Muscle layer of colon (tissue), 2 donors: Measurements from ENCODE around the gene RNF40.

ENCODE experiments used
- H3K27ac ChIP-seq: one replicate; pipeline ENCODE4 v1.7.0; 2013; ENCODE audit warnings: low read depth, mild to moderate bottlenecking, low read length, moderate library complexity
- H3K27me3 ChIP-seq, 2 donors: one replicate each; pipeline ENCODE4 v1.7.0; 2013; ENCODE audit warnings: low read length in 2 of 2, mild to moderate bottlenecking in 2 of 2; ENCODE audit not compliant: insufficient read depth in 2 of 2, control insufficient read depth in 1 of 2
- H3K36me3 ChIP-seq: one replicate; pipeline ENCODE4 v1.7.0; 2013; ENCODE audit warnings: mild to moderate bottlenecking, low read length; ENCODE audit not compliant: insufficient read depth
- H3K4me1 ChIP-seq: one replicate; pipeline ENCODE4 v1.7.0; 2013; ENCODE audit warnings: mild to moderate bottlenecking, low read length; ENCODE audit not compliant: insufficient read depth
- H3K4me3 ChIP-seq, 2 donors: one replicate each; pipeline ENCODE4 v1.7.0; 2013; ENCODE audit warnings: low read length in 2 of 2, low read depth in 1 of 2, mild to moderate bottlenecking in 1 of 2, moderate library complexity in 1 of 2
- H3K9ac ChIP-seq: one replicate; pipeline ENCODE4 v1.7.0; 2013; ENCODE audit warnings: low read length
- H3K9me3 ChIP-seq: one replicate; pipeline ENCODE4 v1.7.0; 2013; ENCODE audit warnings: mild to moderate bottlenecking, low read length
- donor health status: abdominal sarcoma.
- donor health status: Adenocarcinoma of cecum.

RNF40 gene

DNA sequence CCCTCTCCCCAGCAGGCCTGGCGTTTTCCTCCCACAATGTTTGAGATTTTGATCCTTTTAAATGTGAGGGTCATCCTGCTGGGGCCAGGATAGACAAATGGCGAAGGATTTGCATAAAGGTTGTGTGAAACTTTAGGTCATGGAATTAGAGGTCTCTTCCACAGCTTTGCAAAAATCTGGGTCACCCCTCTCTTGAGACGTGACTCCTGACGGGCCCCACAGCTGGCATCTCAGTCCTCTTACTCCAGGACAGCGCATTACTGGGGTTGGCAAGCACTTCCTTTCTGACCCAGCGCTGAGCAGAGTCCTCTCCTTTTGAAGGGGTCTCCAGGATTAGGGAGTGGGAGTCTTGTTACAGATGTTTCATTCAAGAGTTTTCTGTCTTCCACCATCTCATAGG, 17.5 kb downstream of the RNF40 start:
- no peaks in the 10 kb centered on the region for H3K9me3 ChIP-seq
- H3K9ac ChIP-seq: no peak overlapping the region
- no peak overlapping the region for H3K27ac ChIP-seq
- peaks cover 21% of the 10 kb centered on the region for H3K4me1 ChIP-seq
- H3K27me3 ChIP-seq: no peaks in the 10 kb centered on the region
- H3K4me3 ChIP-seq: no peak overlapping the region
- H3K36me3 ChIP-seq: peaks cover 22% of the 10 kb centered on the region

DNA sequence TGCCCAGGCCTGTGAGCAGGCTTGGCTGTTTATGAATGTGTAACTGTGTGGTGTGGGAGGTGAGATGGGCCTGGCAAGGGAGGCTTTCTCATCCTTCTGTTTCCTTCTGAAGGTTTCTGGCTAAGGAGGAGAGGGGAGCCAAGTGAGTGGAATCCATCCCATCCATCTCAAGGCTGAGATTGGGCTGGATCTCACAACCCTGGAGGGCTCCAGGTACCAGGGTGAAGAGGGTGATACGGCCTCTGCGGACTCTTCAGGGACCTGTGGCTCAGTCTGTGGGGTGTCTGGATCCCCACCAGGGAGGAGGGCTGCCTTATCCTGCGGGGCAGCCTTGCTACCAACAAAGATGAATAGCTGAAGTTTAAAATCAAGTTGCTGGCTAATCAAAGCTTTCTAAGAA, 17.9 kb downstream of the RNF40 start:
- H3K9ac ChIP-seq: no peak overlapping the region
- no peak overlapping the region for H3K27ac ChIP-seq
- peaks cover 16% of the 10 kb centered on the region for H3K4me1 ChIP-seq
- peaks cover 22% of the 10 kb centered on the region for H3K36me3 ChIP-seq
- H3K4me3 ChIP-seq: no peak overlapping the region
- H3K27me3 ChIP-seq: no peaks in the 10 kb centered on the region
- H3K9me3 ChIP-seq: no peaks in the 10 kb centered on the region

GRCh38 chr16:30780549-30780948, 18.4 kb downstream of the RNF40 start:
- no peaks in the 10 kb centered on the region for H3K9me3 ChIP-seq
- H3K36me3 ChIP-seq: peaks cover 22% of the 10 kb centered on the region

GRCh38 chr16:30782486-30783279, 20.6 kb downstream of the RNF40 start:
- peaks cover 22% of the 10 kb centered on the region for H3K36me3 ChIP-seq
- H3K27ac ChIP-seq: no peak overlapping the region
- no peaks in the 10 kb centered on the region for H3K27me3 ChIP-seq
- H3K4me1 ChIP-seq: peaks cover 14% of the 10 kb centered on the region
- no peaks in the 10 kb centered on the region for H3K9me3 ChIP-seq
- no peak overlapping the region for H3K4me3 ChIP-seq
- no peak overlapping the region for H3K9ac ChIP-seq

More at GRCh38 chr16:30780549-30780948, 18.4 kb downstream of the RNF40 start:
- Histone ChIP-seq H3K9ac (no peak overlapping the region), H3K4me1 (peaks cover 20% of the 10 kb centered on the region), H3K4me3 (no peak overlapping the region), H3K27me3 (no peaks in the 10 kb centered on the region), H3K27ac (no peak overlapping the region)

DNA sequence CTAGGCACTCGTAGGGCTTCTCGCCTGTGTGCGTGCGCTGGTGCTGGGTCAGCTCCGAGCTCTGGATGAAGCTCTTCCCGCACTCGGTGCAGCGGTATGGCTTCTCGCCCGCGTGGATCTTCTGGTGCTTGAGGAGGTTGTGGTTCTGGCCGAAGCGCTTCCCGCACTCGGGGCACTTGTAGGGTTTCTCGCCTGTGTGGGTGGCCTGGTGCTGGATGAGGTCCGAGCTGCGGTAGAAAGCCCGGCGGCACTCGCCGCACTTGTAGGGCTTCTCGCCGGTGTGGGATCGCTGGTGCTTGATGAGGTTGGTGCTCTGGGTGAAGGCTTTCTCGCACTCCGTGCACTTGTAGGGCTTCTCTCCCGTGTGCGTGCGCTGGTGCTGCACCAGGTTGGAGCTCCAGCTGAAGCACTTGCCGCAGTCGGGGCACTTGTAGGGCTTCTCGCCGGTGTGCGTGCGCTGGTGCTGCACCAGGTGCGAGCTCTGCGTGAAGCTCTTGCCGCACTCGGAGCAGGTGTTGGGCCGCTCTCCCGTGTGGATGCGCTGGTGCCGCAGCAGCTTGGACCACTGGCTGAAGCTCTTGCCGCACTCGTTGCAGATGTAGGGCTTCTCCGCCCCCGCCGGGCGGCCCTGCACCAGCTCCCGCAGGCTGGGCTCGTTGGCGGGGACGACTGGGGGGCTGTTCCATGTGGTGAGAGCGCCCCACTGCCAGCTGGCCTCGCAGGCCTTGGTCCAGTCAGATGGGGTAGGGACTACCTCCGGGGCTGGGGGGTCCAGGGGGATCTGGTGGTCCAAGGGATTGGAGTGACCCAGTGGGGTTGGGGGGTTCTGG, 21.4 kb downstream of the RNF40 start:
- Histone ChIP-seq H3K4me3 (no peak overlapping the region), H3K36me3 (peaks cover 22% of the 10 kb centered on the region), H3K9me3 (no peaks in the 10 kb centered on the region), H3K9ac (no peak overlapping the region), H3K4me1 (peaks cover 18% of the 10 kb centered on the region), H3K27ac (no peak overlapping the region), H3K27me3 (no peaks in the 10 kb centered on the region)

DNA sequence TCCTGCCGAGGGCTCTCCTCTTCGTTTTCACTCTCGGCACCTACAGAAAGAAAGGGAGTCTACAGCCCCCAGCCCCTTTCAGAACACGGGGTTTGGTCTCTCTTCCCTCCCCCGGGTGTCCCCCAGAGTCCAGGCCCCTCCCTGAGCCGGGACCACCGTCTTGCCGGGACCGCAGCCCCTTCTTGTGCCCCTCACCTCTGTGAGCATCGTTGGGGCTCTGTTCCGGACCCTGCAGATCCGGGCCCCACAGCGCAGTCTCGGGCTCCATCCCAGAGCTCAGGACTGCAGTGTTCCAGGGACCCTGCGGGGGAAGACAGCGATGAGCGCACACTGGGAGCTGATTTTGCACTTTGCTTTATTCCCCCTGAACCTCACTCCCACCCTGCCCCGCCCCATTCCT, 22.1 kb downstream of the RNF40 start:
- no peak overlapping the region for H3K27ac ChIP-seq
- no peaks in the 10 kb centered on the region for H3K27me3 ChIP-seq
- H3K36me3 ChIP-seq: peaks cover 22% of the 10 kb centered on the region
- H3K9ac ChIP-seq: no peak overlapping the region
- H3K4me1 ChIP-seq: peaks cover 18% of the 10 kb centered on the region
- no peak overlapping the region for H3K4me3 ChIP-seq
- H3K9me3 ChIP-seq: no peaks in the 10 kb centered on the region

DNA sequence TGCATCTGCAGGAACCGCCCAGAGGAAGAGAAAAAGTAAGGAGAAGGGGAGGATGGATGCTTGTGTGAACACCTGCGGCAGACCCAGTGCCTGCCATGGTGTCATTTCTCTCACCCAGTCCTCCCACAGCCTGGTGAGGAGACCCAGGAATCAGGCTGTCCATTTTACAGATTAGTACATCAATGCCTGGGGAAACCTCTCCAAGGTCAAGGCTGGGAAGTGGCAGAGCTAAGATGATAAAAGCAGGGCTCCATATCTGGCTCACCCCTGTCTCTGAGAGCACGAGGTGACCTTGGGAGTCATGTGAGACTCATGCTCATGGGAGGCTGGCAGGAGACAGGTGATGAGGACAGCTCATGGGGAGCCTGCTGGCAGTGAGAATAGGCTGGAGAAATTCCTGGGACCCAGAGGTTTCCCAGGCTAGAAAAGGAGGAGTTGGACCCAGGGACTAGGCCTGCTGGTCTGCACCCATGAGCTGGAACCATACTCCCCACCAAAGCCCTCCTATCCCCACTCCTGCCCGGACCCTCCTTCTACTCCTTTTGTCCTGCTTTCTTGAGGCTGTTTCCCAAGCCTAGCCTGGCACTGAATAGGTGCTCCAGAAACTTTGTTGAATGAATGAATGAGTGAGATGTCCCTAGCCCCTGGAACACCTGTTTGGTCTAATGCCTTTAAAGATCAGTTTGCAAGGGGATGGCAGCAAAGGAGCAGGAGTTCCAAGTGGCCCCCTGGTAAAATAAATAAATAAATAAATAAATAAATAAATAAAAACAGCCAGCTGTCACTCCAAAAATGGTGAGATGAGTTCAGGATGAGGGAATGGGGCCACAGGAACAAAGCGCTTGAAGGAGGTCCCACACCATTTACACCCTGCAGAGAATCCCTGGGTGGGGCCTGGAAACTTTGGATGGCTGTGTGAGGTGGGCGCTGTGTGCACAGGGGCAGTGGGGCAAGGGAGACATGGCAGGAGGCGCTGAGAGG, 23.3 kb downstream of the RNF40 start:
- H3K27ac ChIP-seq: no peak overlapping the region
- H3K9ac ChIP-seq: peak overlapping the region; percentile 70
- peak overlapping the region; percentile 58 to 85 for H3K4me3 ChIP-seq

GRCh38 chr16:30786115-30786935, 24.2 kb downstream of the RNF40 start:
- H3K9ac ChIP-seq: peak overlapping the region; percentile 70
- no peaks in the 10 kb centered on the region for H3K9me3 ChIP-seq
- peak overlapping the region; percentile 85 to 92 for H3K4me3 ChIP-seq
- peaks cover 18% of the 10 kb centered on the region for H3K4me1 ChIP-seq
- H3K27ac ChIP-seq: peak overlapping the region; percentile 93
- H3K36me3 ChIP-seq: peaks cover 21% of the 10 kb centered on the region
- no peaks in the 10 kb centered on the region for H3K27me3 ChIP-seq

More for the DNA sequence above, 23.3 kb downstream of the RNF40 start:
- H3K9me3 ChIP-seq: no peaks in the 10 kb centered on the region
- peaks cover 18% of the 10 kb centered on the region for H3K4me1 ChIP-seq
- H3K27me3 ChIP-seq: no peaks in the 10 kb centered on the region
- peaks cover 22% of the 10 kb centered on the region for H3K36me3 ChIP-seq

GRCh38 chr16:30786936-30787612, 25.0 kb downstream of the RNF40 start, which contains the start of gene ZNF629:
ZNF629 (minus strand) TSS chr16:30787205; CDS start chr16:30784482, 2,723 bp downstream.
- Histone ChIP-seq H3K4me3 (peak within 1 kb of the TSS; percentile 85 to 92), H3K4me1 (peaks cover 18% of the 10 kb centered on the region), H3K36me3 (peaks cover 14% of the 10 kb centered on the region), H3K9ac (peak within 1 kb of the TSS; percentile 70), H3K9me3 (no peaks in the 10 kb centered on the region), H3K27ac (peak within 1 kb of the TSS; percentile 93), H3K27me3 (no peaks in the 10 kb centered on the region)
